CD14-positive monocyte (primary cell): ENCODE data around the gene KCNMA1. TPM values are rescaled to one million over a fixed set of nuclear protein-coding genes. Genes with fewer than 3 reads are reported as not detected.

Experiments used
- DNase-seq, 3 donors: peaks; one replicate each; pipeline ENCODE4 v3.0.0-alpha.2; 2011 to 2022
- H2AFZ ChIP-seq: 2 replicates; pipeline ENCODE4 v1.6.0; 2012; ENCODE audit warnings: mild to moderate bottlenecking, low read depth, low read length, inconsistent platforms; ENCODE audit not compliant: insufficient read depth, poor library complexity, severe bottlenecking
- H3K27ac ChIP-seq, 2 donors: 1 replicate in 1 of 2; 2 replicates in 1 of 2; pipeline ENCODE4 v1.5.1; 2012 to 2013; ENCODE audit warnings: low read length in 2 of 2, control low read depth in 1 of 2, inconsistent platforms in 1 of 2, low read depth in 1 of 2, mild to moderate bottlenecking in 1 of 2
- H3K27me3 ChIP-seq, 2 donors: one replicate each; pipeline versions ENCODE4 v1.6.0 to v1.6.1; 2011 to 2013; ENCODE audit warnings: low read length in 2 of 2; ENCODE audit not compliant: control insufficient read depth in 2 of 2, insufficient read depth in 2 of 2
- H3K36me3 ChIP-seq, 2 donors: replicated peaks in 1 of 2; 1 replicate in 1 of 2; 2 replicates in 1 of 2; pipeline versions ENCODE4 v1.5.1 to v1.6.1; 2012 to 2013; ENCODE audit warnings: low read length in 2 of 2, control low read depth in 1 of 2, inconsistent platforms in 1 of 2, mild to moderate bottlenecking in 1 of 2; ENCODE audit not compliant: insufficient read depth in 2 of 2, control insufficient read depth in 1 of 2
- H3K4me1 ChIP-seq, 2 donors: 1 replicate in 1 of 2; 2 replicates in 1 of 2; pipeline versions ENCODE4 v1.5.1 to v1.6.1; 2012 to 2013; ENCODE audit warnings: low read length in 2 of 2, control low read depth in 1 of 2, inconsistent platforms in 1 of 2, mild to moderate bottlenecking in 1 of 2, moderate library complexity in 1 of 2; ENCODE audit not compliant: insufficient read depth in 2 of 2, control insufficient read depth in 1 of 2
- H3K4me2 ChIP-seq: replicated peaks from 2 replicates; pipeline ENCODE3; 2012; ENCODE audit warnings: low read length, moderate library complexity, mild to moderate bottlenecking; ENCODE audit not compliant: poor library complexity, severe bottlenecking; ENCODE audit errors: extremely low read depth
- H3K4me3 ChIP-seq, 3 experiments: fragments of 200-600 bp in 1 of 3; sonication (generic) in 1 of 3; replicated peaks in 1 of 3; 1 replicate in 2 of 3; 2 replicates in 1 of 3; pipeline ENCODE4 v1.5.1; 2011 to 2013; ENCODE audit warnings: low read length in 3 of 3, mild to moderate bottlenecking in 3 of 3, control low read depth in 2 of 3, low read depth in 2 of 3, inconsistent platforms in 1 of 3, moderate library complexity in 1 of 3
- H3K79me2 ChIP-seq: 2 replicates; pipeline ENCODE4 v1.6.0; 2012; ENCODE audit warnings: mild to moderate bottlenecking, control low read depth, inconsistent platforms, low read length, moderate library complexity; ENCODE audit not compliant: insufficient read depth
- H3K9ac ChIP-seq: 2 replicates; pipeline ENCODE4 v1.6.0; 2017; ENCODE audit warnings: low read length, mild to moderate bottlenecking; ENCODE audit not compliant: insufficient read depth, poor library complexity, severe bottlenecking
- H3K9me3 ChIP-seq, 2 donors: replicated peaks in 1 of 2; 1 replicate in 1 of 2; 2 replicates in 1 of 2; pipeline versions ENCODE4 v1.5.1 to v1.6.1; 2012 to 2013; ENCODE audit warnings: low read length in 2 of 2, control low read depth in 1 of 2; ENCODE audit not compliant: control insufficient read depth in 1 of 2, insufficient read depth in 1 of 2
- H4K20me1 ChIP-seq: 2 replicates; pipeline ENCODE4 v1.6.0; 2012; ENCODE audit warnings: mild to moderate bottlenecking, low read length, control low read depth, moderate library complexity; ENCODE audit not compliant: insufficient read depth
- H3K27ac Mint-ChIP-seq, 7 donors: one replicate each; pipeline ENCODE4 v1.8.0; 2020; ENCODE audit warnings: mild to moderate bottlenecking in 7 of 7, mixed read lengths in 7 of 7, moderate library complexity in 6 of 7, inconsistent platforms in 2 of 7
- H3K27me3 Mint-ChIP-seq, 3 donors: one replicate each; pipeline ENCODE4 v1.8.0; 2021 to 2022; ENCODE audit warnings: low read depth in 3 of 3, mild to moderate bottlenecking in 3 of 3, mixed read lengths in 3 of 3, moderate library complexity in 3 of 3, inconsistent platforms in 1 of 3
- H3K36me3 Mint-ChIP-seq, 2 donors: one replicate each; pipeline ENCODE4 v1.8.0; 2020; ENCODE audit warnings: mixed read lengths in 2 of 2, inconsistent platforms in 1 of 2, mild to moderate bottlenecking in 1 of 2
- H3K4me1 Mint-ChIP-seq: one replicate; pipeline ENCODE4 v1.8.0; 2020; ENCODE audit warnings: mild to moderate bottlenecking, mixed read lengths
- H3K4me3 Mint-ChIP-seq, 2 donors: one replicate each; pipeline ENCODE4 v1.8.0; 2020; ENCODE audit warnings: mild to moderate bottlenecking in 2 of 2, mixed read lengths in 2 of 2, moderate library complexity in 1 of 2
- H3K9me3 Mint-ChIP-seq, 7 donors: one replicate each; pipeline ENCODE4 v1.8.0; 2020 to 2022; ENCODE audit warnings: mixed read lengths in 7 of 7, mild to moderate bottlenecking in 6 of 7, moderate library complexity in 6 of 7, inconsistent platforms in 2 of 7
- WGBS: methylation state at CpG from one replicate; pipeline ENCODE4 v1.1.5; 2013; ENCODE audit warnings: missing lambda C conversion rate; ENCODE audit not compliant: insufficient coverage; 5-methylcytosine and 5-hydroxymethylcytosine counted together
- intact Hi-C, 2 donors: fragments of 100-400 bp; cut with micrococcal nuclease; formaldehyde crosslinking; loops; one replicate each; pipeline versions ENCODE4 v1.15.0 to v1.15.1; 2023
- polyA plus RNA-seq, 3 donors: library from polyadenylated mRNA; depleted of rRNA in 1 of 3; unstranded in 2 of 3; stranded (reverse) in 1 of 3; fragments of 300-500 nt in 2 of 3; fragments of >200 nt in 1 of 3; fragmentation: Illumina TruSeq in 2 of 3; gene quantifications; 1 replicate in 2 of 3; 2 replicates in 1 of 3; pipeline ENCODE4 v1.2.3, GENCODE V29; 2012 to 2021
- TF ChIP-seq, protein P1 (sequence below): fragments of 200-600 bp; IDR thresholded peaks from one replicate; pipeline ENCODE4 v1.8.0; 2022; ENCODE audit warnings: antibody characterized with exemption, mild to moderate bottlenecking

The KCNMA1 gene
- polyA plus RNA-seq, 3 donors: 0.11 to 1.0 TPM; not detected in 1

DNA sequence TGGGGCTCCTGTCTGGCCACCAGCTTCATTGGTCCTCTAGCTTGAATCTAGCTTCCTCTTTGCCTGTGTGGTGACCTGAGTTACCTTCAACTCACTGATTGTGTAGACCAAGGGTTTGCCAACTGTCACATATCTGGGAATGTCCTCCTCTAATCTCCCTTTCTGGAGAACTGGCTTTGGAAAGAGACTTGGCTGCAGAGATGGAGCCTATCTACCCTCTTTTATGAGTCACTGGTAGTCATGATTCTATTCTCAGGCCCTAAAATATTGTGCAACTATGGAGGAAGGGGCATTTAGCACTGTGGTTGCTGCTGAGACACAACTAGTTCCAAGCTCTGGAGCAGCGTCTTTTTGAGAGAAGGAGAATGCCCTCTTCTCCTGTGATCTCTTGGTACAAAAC lies 691.3 kb downstream of the KCNMA1 start:
- Histone ChIP-seq H2AFZ (peak overlapping the region; percentile 17), H3K36me3 (no peaks in the 10 kb centered on the region), H4K20me1 (no peaks in the 10 kb centered on the region), H3K27ac (no peak overlapping the region), H3K27me3 (no peaks in the 10 kb centered on the region), H3K79me2 (no peaks in the 10 kb centered on the region), H3K4me1 (peaks cover 8 to 9% of the 10 kb centered on the region in 2 donors), H3K4me2 (no peak overlapping the region), H3K9me3 (no peaks in the 10 kb centered on the region), H3K9ac (no peak overlapping the region), H3K4me3 (no peak overlapping the region)
- TF ChIP-seq, protein P1, sequence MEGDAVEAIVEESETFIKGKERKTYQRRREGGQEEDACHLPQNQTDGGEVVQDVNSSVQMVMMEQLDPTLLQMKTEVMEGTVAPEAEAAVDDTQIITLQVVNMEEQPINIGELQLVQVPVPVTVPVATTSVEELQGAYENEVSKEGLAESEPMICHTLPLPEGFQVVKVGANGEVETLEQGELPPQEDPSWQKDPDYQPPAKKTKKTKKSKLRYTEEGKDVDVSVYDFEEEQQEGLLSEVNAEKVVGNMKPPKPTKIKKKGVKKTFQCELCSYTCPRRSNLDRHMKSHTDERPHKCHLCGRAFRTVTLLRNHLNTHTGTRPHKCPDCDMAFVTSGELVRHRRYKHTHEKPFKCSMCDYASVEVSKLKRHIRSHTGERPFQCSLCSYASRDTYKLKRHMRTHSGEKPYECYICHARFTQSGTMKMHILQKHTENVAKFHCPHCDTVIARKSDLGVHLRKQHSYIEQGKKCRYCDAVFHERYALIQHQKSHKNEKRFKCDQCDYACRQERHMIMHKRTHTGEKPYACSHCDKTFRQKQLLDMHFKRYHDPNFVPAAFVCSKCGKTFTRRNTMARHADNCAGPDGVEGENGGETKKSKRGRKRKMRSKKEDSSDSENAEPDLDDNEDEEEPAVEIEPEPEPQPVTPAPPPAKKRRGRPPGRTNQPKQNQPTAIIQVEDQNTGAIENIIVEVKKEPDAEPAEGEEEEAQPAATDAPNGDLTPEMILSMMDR: no peak
- Mint-ChIP-seq H3K27me3 (peaks cover 0 to 7% (median 3%) of the 10 kb centered on the region in 3 donors), H3K9me3 (no peaks in the 10 kb centered on the region), H3K36me3 (no peaks in the 10 kb centered on the region), H3K27ac (no peak overlapping the region), H3K4me3 (no peak overlapping the region), H3K4me1 (peaks cover 14% of the 10 kb centered on the region)
- peak in 2 of 3 donors; percentile 1 to 32 for DNase-seq
- intact Hi-C loops: no loop called here
- 20% methylated on average over 1 of the region's 1 CpG for WGBS

- H3K79me2 ChIP-seq: no peaks in the 10 kb centered on the region
- no peak overlapping the region for H3K4me3 Mint-ChIP-seq
- H4K20me1 ChIP-seq: no peaks in the 10 kb centered on the region
- H3K4me3 ChIP-seq: no peak overlapping the region
- H3K27ac Mint-ChIP-seq: peak overlapping the region in 1 of 7 donors; percentile 1
- peaks cover 8 to 9% of the 10 kb centered on the region in 2 donors for H3K4me1 ChIP-seq
- peaks cover 14% of the 10 kb centered on the region for H3K4me1 Mint-ChIP-seq
- no peaks in the 10 kb centered on the region for H3K36me3 ChIP-seq
- no peak overlapping the region for H3K27ac ChIP-seq
- 86% methylated on average over 1 of the region's 5 CpGs for WGBS
- H2AFZ ChIP-seq: no peak overlapping the region
- no peaks in the 10 kb centered on the region for H3K9me3 Mint-ChIP-seq
- no peaks in the 10 kb centered on the region for H3K36me3 Mint-ChIP-seq
- no peaks in the 10 kb centered on the region for H3K9me3 ChIP-seq
- no peak overlapping the region for H3K9ac ChIP-seq
- TF ChIP-seq, protein P1: no peak
- no peak overlapping the region for H3K4me2 ChIP-seq
- no peaks in the 10 kb centered on the region for H3K27me3 ChIP-seq
- intact Hi-C loops: no loop called here
- no peak for DNase-seq
- H3K27me3 Mint-ChIP-seq: peaks cover 0 to 7% (median 7%) of the 10 kb centered on the region in 3 donors
These were observed 692.4 kb downstream of the KCNMA1 start for GRCh38 chr10:76945166-76945565.
